SK-N-MC (cell line): Measurements from ENCODE around the gene CPLX1.

Experiments
- EZH2 ChIP-seq: fragments of 200-600 bp; sonication (generic); IDR thresholded peaks from one replicate; pipeline ENCODE4 v1.6.1; 2017; ENCODE audit warnings: antibody characterized with exemption
- FOXP2 ChIP-seq: optimal IDR thresholded peaks from 2 replicates; pipeline ENCODE3; 2011; ENCODE audit warnings: mild to moderate bottlenecking, moderate library complexity; ENCODE audit not compliant: insufficient read depth; ENCODE audit errors: extremely low read length, control extremely low read depth
- POLR2AphosphoS5 ChIP-seq: IDR thresholded peaks from 2 replicates; pipeline ENCODE4 v1.6.1; 2012; ENCODE audit warnings: mild to moderate bottlenecking, low read depth, low read length, borderline replicate concordance

- TF ChIP-seq POLR2AphosphoS5 (no peak), EZH2 (no peak), FOXP2 (no peak)
Observed at GRCh38 chr4:793941-794621, 31.8 kb downstream of the CPLX1 start.
